Skin epidermis (tissue), 12 donors: ENCODE results near the gene CHCHD4.
A peak's percentile ranks its signal among the peaks of the same experiment; 100 is the strongest.
"Not testable (repeated sequence)": the region's sequence is repeated elsewhere in the genome, so short reads cannot be mapped to it uniquely, and the experiment has no call there.

Experiments
- H3K27ac ChIP-seq, 21 experiments: fragments of 200-600 bp; sonication (generic) in 11 of 21; one replicate each; pipeline ENCODE4 v1.5.0; 2020; ENCODE audit warnings: mild to moderate bottlenecking in 3 of 21, inconsistent platforms in 2 of 21, moderate library complexity in 2 of 21
- H3K4me3 ChIP-seq, 7 experiments: fragments of 200-600 bp; sonication (generic) in 2 of 7; one replicate each; pipeline ENCODE4 v1.5.0; 2020; ENCODE audit warnings: inconsistent platforms in 2 of 7, mild to moderate bottlenecking in 2 of 7, moderate library complexity in 1 of 7

The CHCHD4 gene

DNA sequence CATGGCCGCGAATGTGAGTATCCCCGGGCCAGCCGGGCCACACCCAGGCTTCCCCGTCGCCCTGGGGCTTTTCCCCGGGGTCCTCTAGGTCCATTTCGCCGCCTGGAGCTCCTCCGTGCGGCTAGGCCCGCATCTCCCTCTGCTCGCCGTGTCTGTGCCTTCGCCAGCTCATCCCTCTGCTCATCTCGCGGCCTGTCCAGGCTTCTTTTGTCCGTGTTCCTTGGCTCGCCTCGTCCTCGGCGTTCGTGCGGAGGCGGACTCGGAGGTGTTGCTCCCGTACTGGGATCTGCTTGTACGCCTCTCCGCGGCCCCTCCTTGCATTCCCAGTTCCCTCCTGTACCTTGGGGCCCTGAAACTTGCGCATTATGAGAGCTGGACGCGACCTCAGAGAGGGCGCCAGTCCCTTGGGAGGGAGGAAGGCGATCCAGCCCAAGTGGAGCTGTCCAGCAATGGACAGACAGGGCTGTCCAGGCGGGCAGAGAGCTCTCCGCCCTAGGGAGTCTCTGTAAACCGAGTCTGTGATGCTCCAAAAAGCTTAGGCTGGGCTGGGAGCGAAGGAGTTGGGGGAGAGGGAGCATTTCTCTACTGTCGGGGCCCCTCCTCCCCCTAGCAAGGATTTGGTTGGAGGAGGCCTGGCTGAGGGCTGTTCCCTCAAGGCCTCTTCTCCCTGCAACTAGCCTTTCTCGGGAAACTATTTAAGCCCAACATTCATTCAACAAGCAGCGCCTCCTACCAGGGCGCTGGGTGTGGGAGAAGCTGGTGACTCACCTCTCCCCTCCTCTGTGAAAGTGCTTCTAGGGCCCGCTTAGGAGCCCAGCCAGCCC, 735 bp upstream of the CHCHD4 start:
- peak overlapping the region; percentile 79 to 99 (median 97) for H3K27ac ChIP-seq
- peak overlapping the region; percentile 69 to 98 (median 85) for H3K4me3 ChIP-seq

GRCh38 chr3:14124223-14124614, 451 bp downstream of the CHCHD4 start:
- Histone ChIP-seq H3K27ac (peak overlapping the region; percentile 88 to 99 (median 97)), H3K4me3 (peak overlapping the region; percentile 69 to 98 (median 85))

DNA sequence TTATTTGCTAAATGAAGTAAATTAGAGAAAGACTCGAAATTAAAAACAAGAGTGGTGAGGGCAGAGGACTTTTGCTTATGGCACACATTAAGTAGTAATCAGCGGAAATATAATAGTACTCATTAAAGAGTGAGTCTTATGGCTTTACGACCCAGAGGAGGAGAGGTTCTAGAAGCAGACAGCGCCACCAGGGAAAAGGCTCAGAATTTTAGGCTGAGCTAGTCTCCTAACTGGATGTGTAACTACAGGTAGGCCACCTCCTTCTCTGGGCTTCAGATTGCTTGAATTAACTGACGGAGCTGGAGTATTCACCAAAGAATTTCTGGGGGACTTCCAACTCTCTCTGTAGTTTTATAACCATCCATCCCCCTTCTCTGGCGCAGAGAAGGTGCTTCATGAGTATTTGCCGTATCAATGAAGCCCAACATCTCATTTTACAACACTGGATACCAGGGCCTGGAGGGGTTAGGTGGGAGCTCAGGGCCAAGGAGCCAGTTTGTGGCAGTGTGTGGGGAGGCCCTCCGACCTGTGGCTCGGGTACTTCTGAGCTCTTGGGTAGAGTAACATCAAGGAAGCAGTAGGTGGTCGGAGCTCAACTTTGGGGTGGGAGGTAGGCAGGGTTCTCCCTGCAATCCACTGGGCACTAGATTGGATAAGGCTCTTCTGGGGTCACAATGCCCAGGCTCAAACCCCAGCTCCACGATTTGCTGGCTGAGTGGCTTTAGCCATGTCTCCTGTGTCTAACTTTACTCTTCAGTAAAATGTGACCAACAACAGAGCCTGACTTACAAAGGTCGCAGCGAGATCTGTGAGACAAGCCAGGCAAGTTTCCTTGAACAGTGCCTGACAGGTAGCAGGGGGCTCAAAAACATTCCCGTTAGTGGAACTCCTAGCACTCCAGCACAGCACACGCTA, 1.1 kb downstream of the CHCHD4 start:
- peak overlapping the region in 20 of 21 experiments; percentile 88 to 99 (median 97) for H3K27ac ChIP-seq
- H3K4me3 ChIP-seq = peak overlapping the region; percentile 69 to 98 (median 85)

DNA sequence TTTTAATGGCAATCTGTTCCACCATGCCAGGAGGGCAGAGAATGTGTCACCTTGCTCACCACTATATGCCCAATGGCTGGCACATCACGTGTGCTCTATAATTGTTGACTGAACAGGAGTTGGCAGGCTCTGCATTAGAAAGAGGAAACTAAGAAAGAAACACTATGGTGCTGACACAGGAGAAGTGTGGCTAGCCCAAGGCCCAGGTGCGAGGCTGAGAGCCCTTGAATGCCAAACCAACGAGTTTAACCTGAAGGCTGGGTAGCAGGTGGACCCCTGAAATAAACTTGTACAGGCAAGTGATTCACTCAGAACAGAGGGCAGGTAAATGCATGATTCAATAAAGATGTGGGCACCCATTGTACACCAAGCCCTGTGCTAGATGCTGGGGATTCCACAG, 2.4 kb downstream of the CHCHD4 start:
- H3K27ac ChIP-seq = peak overlapping the region in 2 of 21 experiments; percentile 7 to 10

DNA sequence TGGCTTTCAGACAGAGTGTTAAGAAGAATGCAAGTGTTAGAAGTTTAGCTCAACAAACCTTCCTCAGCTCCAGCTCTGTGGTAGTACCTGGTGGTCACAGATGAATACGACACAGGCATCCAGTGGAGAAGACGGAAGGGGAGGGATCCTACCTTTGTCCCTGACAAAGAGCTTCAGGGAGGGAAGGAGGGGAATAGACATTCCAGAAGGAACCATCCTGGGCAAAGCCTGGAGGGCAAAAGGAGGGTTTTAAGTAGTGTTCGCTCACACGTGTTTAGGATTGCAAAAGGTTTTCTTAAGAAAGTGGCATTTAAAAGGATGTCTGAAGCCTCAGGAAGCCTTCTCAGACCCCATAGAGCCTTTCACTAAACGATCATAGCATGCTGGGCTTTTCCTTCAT, 2.8 kb downstream of the CHCHD4 start:
- Histone ChIP-seq H3K27ac (peak overlapping the region in 2 of 21 experiments; percentile 7 to 10), H3K4me3 (no peak overlapping the region)

More for the DNA sequence above, 2.4 kb downstream of the CHCHD4 start:
- H3K4me3 ChIP-seq = no peak overlapping the region

DNA sequence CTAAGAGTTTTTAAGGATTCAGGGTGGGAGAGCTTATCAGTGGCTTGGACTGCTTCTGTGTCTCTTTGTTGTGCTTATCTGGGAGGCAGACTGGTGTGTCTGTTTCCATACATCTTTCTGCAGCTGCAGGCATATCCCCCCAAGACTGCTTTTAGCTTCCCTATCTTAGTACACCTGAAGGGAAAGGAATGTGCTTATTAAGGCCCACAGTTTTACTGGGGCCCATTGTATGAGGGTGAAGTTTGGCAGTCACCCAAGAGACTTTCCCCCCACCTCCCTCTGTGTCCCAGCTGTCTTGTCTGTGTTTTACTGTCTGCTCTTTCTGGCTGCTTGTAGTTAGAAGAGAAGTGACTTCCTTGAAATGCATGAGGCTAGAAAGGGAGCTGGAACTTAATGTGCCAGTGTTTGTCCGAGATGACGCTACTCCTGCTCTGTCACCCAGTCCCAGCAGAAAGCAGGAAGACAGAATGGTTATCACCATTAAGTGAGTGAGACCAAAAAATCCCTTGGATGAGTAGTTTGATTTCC, 3.7 kb downstream of the CHCHD4 start:
- H3K27ac ChIP-seq, H3K4me3 ChIP-seq: not testable (repeated sequence)

- no peak overlapping the region for H3K4me3 ChIP-seq
- H3K27ac ChIP-seq = no peak overlapping the region
Measured at GRCh38 chr3:14120111-14120920, 4.4 kb downstream of the CHCHD4 start.

- Histone ChIP-seq H3K27ac (peak overlapping the region in 2 of 21 experiments; percentile 49 to 53), H3K4me3 (no peak overlapping the region)
Measured at GRCh38 chr3:14119651-14120050, 5.0 kb downstream of the CHCHD4 start.

DNA sequence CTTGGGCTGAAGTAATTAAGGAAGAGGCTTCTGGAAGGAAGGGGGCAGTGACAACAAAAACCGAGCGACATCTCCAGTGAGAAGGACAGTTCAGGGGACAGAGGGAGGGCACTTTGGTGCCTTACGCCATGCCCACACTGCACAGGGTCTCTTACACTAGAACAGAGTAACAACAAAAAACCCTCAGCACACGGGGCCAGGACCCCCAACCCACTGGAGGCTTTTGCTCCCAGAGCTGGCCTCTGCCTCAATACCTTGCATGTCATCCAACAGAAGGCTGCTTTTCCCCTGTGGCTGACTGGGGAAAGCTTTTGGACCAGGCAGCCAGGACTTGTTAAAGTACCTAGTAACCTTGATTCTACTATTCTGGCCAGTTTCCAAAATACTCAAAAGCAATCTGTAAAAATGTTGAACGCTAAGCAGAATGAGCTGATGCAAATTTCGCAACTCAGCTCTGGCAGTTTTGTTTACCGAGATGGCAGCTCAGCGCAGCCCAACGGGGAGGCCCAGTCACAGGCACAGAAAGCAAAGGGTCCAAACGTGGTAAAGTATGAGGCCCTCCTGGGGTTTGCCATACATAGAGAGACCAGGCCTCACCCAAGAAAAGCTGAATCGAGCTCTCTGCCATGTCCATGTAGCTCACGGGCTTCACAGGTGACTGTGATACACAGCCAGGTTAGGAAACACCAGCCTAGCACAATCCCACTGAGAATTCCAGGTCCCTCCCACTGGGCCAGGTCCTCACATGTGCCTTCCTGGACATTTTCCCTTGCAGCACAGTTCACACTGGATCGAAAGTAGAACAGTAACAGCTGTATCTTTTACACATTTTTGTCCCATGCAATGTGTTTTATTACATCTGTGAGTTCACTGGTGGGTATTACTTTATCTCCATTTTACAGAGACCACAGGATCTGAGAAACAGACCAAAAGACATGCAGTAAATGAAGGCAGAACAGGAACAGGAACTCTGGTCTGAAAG, 6.0 kb downstream of the CHCHD4 start:
- peak overlapping the region in 4 of 21 experiments; percentile 13 to 53 (median 46) for H3K27ac ChIP-seq
- no peak overlapping the region for H3K4me3 ChIP-seq

- Histone ChIP-seq H3K4me3 (no peak overlapping the region), H3K27ac (peak overlapping the region in 2 of 21 experiments; percentile 11 to 44)
Measured at GRCh38 chr3:14117468-14118399, 6.9 kb downstream of the CHCHD4 start.

GRCh38 chr3:14113965-14114635, 10.6 kb downstream of the CHCHD4 start:
- no peak overlapping the region for H3K4me3 ChIP-seq
- no peak overlapping the region for H3K27ac ChIP-seq

DNA sequence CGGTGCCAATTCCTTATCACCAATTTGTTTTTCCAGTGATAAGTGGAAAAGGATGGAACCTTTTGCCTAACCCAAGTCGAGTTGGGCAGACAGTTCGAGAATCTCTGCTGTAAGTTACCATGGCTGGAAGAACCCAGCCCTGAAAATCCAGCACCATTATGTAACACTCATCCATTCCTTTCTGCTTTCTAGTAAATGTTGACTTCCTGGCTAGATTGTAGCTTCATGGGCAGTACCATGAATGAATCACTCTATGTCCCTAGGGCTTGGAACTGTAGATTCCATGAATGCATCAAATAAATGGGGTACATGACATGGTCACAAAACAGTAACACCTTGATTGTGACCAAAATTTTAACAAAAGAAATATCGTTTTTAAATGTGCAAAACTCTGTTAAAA, 14.0 kb downstream of the CHCHD4 start:
- Histone ChIP-seq H3K27ac (no peak overlapping the region), H3K4me3 (no peak overlapping the region)

DNA sequence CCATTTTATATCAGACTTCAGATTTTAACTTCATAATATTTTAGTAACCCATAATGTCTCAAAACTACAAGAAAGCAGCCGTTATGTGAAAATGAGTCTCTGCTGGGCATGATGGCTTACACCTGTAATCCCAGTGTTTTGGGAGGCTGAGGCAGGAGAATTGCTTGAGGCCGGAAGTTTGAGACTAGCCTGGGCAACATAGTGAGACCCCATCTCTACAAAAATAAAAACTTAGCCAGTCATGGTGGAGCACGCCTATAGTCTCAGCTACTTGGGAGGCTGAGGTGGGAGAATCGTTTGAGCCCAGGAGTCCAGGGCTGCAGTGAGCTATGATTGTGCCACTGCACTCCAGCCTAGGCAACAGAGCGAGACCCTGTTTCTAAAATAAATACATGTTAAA, 14.8 kb downstream of the CHCHD4 start:
- H3K27ac ChIP-seq, H3K4me3 ChIP-seq: not testable (repeated sequence)

DNA sequence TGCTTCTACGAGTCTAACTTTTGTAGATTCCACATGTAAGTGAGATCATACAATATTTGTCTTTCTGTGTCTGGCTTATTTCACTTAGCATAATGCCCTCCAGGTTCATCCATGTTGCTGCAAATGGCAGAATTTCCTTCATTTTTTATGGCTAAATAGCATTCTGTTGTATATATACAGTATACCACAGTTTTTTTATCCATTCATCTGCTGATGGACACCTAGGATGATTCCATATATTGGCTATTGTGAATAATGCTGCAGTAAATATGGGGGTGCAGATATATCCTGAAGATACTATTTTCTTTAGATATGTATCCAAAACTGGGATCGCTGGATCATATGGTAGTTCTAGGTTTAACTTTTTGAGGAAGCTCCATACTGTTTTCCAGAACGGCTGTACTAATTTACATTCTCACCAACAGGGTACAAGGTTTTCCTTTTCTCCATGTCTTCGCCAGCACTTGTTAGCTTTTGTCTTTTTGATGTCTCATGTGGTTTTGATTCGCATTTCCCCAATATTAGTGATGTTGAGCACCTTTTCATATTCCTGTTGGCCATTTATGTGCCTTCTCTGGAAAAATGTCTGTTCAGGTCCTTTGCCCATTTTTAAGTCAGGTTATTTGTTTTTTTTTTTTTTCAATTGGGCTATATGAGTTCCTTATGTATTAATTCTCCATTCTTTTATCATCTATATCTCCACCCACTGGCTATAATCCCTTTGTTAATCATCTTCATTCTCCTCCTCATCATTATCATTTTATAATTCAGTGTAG, 26.9 kb downstream of the CHCHD4 start:
- Histone ChIP-seq H3K4me3 (no peak overlapping the region), H3K27ac (no peak overlapping the region)

GRCh38 chr3:14096742-14097141, 27.9 kb downstream of the CHCHD4 start:
- no peak overlapping the region for H3K27ac ChIP-seq
- H3K4me3 ChIP-seq = no peak overlapping the region

DNA sequence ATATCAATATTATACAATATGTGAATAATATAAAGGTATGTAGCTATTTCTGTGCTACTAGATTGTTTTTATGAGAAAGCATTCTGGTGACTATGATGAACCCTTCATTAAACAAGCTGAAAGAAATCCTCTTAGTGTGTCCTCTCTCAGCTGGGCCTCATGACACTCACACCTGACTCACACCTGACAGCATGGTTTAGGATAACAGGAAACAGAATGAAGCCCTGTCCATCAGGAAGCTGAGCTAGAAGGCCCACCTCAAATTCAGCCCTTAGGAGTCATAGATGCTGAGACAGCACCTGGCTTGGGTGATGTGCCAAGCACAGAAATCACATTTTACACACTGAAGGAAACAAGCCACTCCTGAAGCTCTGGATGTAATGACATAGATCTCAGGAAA, 30.8 kb downstream of the CHCHD4 start:
- H3K4me3 ChIP-seq = no peak overlapping the region
- no peak overlapping the region for H3K27ac ChIP-seq
